Measurements from ENCODE around the gene GPR141. TPM values are rescaled to one million over a fixed set of nuclear protein-coding genes. Genes with fewer than 3 reads are reported as not detected.
"Not testable (repeated sequence)": the region's sequence is repeated elsewhere in the genome, so short reads cannot be mapped to it uniquely, and the experiment has no call there.

The GPR141 gene
- polyA plus RNA-seq, 4 donors = 0.22 to 0.49 (median 0.34) TPM

DNA sequence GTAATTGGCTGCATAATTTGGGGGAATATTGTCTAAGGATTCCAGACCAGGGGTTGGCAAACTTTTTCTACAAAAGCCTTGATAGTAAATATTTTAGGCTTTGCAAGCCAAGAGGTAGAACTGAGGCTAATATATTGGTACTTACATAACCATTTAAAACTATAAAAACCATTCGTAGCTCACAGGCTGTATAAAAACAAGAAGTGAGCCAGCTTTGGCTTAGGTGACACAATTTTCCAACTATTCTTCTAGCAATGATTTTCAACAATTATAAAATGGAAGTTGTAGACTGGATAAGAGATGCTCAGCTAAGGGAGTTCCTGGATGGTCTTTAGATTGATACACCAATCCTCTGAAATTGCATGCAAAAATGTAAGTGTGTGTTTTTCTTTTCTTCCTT lies 1.4 kb downstream of the GPR141 start:
- DNase-seq (ENCODE audit: low read depth in 4 of 4, low spot score in 3 of 4) = no peak

GRCh38 chr7:37686556-37687345 lies 3.2 kb downstream of the GPR141 start:
- no peak for DNase-seq (ENCODE audit: low read depth in 4 of 4, low spot score in 3 of 4)

- DNase-seq (ENCODE audit: low read depth in 4 of 4, low spot score in 3 of 4) = no peak
Observed at GRCh38 chr7:37690206-37690605, 6.6 kb downstream of the GPR141 start.

- DNase-seq (ENCODE audit: low read depth in 4 of 4, low spot score in 3 of 4) = no peak
Observed at GRCh38 chr7:37694208-37695094, 10.9 kb downstream of the GPR141 start.

GRCh38 chr7:37698276-37698675 lies 14.7 kb downstream of the GPR141 start:
- DNase-seq (ENCODE audit: low read depth in 4 of 4, low spot score in 3 of 4) = no peak

DNA sequence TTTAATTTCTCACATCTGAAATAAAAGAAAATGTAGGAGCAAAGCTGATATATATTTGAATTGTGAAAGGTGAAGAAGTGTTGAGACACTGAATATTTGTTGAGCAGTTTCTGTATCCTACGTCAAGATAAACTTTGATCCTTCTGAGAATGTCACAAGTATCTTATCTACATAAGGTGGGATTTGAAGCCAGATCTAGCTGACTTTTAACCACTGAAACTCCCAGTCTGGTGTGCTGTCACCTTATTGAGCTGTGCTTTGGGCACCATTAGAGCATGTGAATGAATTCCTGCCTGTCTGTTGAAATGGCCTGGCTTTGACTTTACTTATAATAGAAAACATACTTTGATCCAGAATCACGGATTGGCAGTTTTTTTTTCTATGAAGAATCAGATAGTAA lies 15.2 kb downstream of the GPR141 start:
- no peak for DNase-seq (ENCODE audit: low read depth in 4 of 4, low spot score in 3 of 4)

DNA sequence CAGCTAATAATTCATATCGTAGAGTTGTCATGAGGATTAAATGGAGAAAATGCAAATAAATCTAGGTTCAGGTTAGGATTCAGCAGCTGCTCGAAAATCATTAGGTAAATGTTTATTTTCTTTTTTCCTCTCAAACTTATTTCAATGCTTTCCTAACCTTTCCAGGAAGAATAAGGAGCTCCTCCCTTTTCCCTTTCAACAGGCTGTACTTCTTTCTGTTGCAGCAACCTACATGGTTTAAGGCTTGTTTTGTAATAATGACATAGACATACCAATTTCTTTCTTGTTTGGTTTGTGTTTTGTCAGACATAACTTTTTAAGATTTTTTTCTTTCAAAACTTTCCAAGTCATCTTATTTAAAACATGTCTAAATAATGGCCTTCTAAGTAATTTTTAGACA lies 18.2 kb downstream of the GPR141 start:
- no peak for DNase-seq (ENCODE audit: low read depth in 4 of 4, low spot score in 3 of 4)

- no peak for DNase-seq (ENCODE audit: low read depth in 4 of 4, low spot score in 3 of 4)
Observed at GRCh38 chr7:37703361-37703760, 19.8 kb downstream of the GPR141 start.

GRCh38 chr7:37704328-37704833 lies 20.8 kb downstream of the GPR141 start:
- not testable (repeated sequence) for DNase-seq (ENCODE audit: low read depth in 4 of 4, low spot score in 3 of 4)

- no peak for DNase-seq (ENCODE audit: low read depth in 4 of 4, low spot score in 3 of 4)
Observed at GRCh38 chr7:37705976-37706375, 22.4 kb downstream of the GPR141 start.

GRCh38 chr7:37706804-37707203 lies 23.2 kb downstream of the GPR141 start:
- DNase-seq (ENCODE audit: low read depth in 4 of 4, low spot score in 3 of 4) = no peak

DNA sequence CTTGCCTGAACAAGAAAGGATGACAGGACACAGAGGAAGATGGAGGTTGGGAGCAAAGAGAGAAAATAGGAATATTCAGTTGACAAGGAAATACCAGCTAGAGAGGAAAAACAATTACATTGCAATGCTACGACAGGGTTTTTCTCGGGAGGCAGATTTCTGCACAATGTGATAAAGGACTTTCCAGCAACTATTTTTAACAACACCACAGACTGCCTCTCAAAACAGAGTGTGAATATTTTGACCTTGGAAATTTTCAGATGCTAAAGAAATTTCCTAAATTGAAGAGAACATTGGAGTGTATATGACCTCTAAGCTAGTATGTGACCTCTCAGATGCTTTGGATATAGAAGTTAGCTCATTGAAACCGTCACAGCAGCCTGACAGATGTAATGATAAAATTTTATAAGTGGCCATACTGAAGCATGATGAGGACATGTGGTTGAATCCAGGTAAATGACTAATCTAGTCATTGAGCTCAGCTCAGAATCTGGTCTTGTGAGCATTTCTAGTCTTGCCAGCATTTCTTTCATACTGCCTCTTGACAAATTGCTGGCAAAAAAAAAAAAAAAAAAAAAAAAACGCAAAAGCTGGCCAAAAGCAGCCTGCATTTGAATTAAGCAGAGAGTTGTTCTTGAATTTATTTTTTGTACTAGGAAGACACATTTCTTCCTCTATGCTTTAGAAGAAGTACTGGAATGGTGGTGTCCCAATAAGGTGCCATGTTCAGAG lies 24.4 kb downstream of the GPR141 start:
- DNase-seq (ENCODE audit: low read depth in 4 of 4, low spot score in 3 of 4) = no peak

GRCh38 chr7:37709631-37710509 lies 26.3 kb downstream of the GPR141 start:
- DNase-seq (ENCODE audit: low read depth in 4 of 4, low spot score in 3 of 4) = no peak

DNA sequence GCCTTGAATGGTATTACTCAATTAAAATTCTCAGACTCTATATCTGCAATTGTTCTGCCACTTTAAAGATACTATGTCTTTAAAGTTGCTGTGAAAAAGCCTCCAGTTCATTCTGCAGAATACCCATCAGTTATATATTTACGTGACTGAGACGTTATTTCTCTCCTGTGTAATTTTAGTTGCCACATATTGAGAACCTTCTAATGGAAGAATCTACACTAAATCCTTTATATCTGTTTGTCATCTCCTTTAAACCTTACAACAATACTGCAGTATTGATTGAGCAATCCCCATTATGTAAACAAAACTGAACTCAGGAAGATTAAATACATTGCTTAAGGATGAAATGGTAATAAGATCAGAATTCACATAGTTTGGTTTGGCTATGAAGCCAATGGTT lies 30.0 kb downstream of the GPR141 start:
- DNase-seq (ENCODE audit: low read depth in 4 of 4, low spot score in 3 of 4) = no peak

- no peak for DNase-seq (ENCODE audit: low read depth in 4 of 4, low spot score in 3 of 4)
Observed at GRCh38 chr7:37714606-37715005, 31.0 kb downstream of the GPR141 start.

GRCh38 chr7:37718585-37718984 lies 35.0 kb downstream of the GPR141 start:
- DNase-seq (ENCODE audit: low read depth in 4 of 4, low spot score in 3 of 4) = no peak

GRCh38 chr7:37719077-37719476 lies 35.5 kb downstream of the GPR141 start:
- DNase-seq (ENCODE audit: low read depth in 4 of 4, low spot score in 3 of 4) = no peak

DNA sequence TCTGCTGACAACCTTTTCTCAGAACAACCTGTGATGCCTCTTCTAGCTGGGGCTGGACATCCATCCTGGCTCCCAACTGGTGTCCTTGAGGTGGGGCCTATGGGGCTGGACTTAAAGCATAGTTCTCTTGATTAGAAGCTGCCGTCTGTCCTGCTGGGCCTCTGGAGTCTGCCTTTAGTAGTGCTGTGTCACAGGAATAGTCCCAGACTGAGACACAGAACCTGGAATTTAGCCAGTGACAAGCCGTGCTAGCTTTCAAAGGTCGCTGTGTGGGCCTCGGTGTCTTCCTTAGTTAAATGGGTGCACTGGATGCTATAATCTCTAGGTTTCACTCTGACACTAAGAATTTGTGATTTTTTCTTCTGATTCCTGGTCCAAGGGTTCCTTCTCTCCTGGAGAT lies 41.2 kb downstream of the GPR141 start:
- DNase-seq (ENCODE audit: low read depth in 4 of 4, low spot score in 3 of 4) = no peak

DNA sequence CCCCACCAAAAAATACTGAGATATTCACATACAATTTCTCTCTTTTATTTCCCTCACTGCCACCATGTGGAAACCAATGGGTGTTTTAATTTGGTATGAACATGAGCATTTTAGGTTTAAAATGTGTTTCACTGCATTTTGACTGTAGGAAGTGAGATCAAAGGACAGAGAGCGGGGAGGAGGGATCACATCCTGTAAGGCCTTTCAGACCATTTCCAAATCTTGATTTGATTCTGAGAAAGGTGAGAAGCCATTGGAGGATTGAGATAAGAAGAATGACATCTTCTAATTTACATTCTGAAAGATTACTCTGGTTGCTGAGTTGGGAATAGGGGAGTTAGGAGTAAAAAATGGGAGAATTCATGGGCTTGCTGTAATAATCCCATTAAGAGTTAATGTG lies 42.5 kb downstream of the GPR141 start:
- DNase-seq (ENCODE audit: low read depth in 4 of 4, low spot score in 3 of 4) = no peak

- DNase-seq (ENCODE audit: low read depth in 4 of 4, low spot score in 3 of 4) = no peak
Observed at GRCh38 chr7:37728747-37729146, 45.2 kb downstream of the GPR141 start.
